DMS153 treated with DMSO at 0.1 percent for 48 hours (cell line): ENCODE results near the gene ITSN1.
"Not testable (repeated sequence)": the region's sequence is repeated elsewhere in the genome, so short reads cannot be mapped to it uniquely, and the experiment has no call there.

Source experiments
- DNase-seq: peaks from one replicate; lab custom pipeline; 2025; ENCODE audit not compliant: unreplicated experiment; lab: John Stamatoyannopoulos, UW

The ITSN1 gene

DNA sequence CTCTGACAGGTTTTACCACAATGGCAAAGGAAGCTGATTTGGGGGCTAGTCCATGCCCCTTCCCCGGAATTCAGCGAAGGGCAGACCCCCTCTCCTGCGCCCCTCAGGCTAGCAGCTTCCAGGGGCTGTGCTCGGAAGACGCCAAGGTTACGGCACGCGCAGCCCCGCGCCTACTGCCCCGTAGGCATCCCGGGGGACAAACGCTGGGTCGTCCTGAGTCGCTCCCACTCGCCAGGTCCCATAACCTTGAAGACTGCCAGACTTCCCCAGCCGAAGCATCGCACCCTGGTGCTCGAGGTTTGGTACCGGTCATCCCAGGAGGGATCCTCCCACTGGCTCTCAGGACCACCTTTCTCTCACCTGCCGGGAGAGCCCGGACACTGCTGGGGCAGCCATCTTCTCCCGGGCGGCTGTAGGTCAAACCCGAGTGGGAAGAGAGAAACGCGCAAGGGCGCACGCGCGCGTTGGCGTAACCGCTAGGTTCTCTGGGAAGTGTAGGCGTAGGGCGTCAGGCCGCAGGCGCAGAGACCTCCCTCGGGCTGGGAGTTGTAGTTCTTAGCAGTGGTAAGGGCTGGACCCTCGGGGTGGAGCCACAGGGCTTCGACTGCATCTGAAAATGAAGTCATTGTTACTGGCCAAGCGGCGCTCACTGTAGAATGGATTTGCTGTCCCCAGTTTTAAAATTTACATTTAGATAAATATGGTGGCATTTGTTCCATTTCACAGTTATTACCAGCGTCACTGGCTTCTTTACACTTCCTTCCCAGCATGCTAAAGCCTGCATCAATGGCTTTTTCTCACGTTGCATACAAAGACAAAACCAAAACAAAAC is 273.3 kb downstream of the ITSN1 start, which contains the start of gene ATP5PO:
TSS of gene ATP5PO (minus strand) at position 437 of the 832 bp plus-strand sequence. CDS start at position 396, 41 bp downstream.
- DNase-seq, result peak; percentile 96

DNA sequence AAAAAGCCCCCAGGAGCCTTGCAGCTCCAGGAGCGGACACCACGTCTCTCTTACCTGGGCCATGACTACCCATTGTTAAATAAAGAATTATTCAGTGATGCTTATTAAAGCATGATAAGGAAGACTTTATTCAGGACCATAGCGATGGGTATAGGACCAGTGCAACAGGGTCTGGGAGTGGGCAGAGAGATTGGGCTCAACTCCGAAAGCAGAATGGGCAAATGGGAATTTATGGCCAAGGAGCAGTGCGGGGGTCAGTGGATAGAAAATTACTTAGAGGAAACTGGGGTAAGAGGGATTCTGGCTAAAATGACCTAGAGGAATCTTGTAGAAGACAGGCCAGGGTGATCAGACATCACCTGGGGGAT is 273.9 kb downstream of the ITSN1 start:
- no peak for DNase-seq

DNA sequence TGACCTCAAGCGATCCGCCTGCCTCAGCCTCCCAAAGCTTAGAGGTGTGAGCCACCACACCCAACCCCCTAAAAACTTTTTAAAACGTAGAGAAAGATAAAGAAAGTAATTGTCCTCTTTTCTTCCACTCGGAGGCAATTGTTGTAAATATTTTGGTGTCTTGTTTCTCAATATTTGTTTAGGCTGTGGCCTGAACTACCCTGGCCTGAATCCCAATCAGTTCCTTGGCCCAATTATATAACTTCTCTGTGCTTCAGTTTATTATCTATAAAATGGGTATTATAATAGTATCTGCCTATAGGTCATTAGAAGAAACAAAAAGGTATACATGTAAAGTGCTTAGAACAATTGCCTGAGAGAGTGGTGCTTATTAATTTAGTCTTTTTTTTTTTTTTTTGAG is 275.1 kb downstream of the ITSN1 start:
- no peak for DNase-seq

DNA sequence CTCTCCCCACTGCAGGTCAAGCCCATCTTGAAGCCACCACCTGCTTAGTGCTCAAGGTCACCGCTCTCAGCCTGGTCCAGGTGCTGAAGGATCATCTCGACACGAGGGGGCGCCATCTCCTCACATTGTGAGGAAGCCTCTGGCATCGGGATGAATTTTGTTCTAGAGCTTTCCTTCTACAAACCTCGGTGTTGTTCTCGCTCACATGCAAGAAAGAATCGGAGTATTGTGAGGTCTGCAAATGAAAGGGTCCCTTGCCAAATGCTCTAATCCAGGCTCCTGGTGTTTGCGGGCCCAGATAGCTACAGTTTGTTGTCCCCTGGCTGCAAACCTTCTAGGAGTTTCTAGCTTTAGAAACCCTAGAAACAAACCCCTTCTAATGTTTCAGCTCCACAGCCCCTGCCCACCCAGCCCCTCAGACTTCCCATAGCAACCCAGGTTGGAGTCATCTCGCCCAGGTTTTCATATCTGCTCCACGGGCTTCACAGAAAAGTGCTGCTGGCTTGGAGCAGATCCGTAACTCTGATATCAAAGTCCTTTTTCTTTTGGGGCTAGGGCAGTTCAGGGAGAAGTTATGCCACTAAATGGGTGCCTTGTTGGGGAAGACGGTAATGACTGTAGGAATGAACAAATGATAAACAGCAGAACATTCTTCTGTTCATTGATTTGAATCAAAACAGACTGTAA is 281.9 kb downstream of the ITSN1 start:
- peak; percentile 85 for DNase-seq

DNA sequence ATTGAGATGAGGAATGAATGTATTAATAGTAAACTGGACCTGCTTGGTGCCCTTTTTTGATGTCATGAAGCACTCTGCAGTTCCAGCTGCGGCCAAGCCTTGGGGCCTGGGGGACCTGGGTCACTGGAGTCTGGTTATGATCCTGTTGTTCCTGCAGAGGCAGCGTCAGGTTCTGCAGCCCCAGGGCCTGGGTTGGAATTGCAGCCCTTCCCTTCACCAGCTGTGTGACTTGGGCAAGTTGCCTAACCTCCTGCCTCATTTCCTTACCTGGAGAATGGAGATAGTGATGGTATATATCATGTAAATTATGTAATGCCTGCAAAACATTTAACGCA is 282.4 kb downstream of the ITSN1 start:
- no peak for DNase-seq

DNA sequence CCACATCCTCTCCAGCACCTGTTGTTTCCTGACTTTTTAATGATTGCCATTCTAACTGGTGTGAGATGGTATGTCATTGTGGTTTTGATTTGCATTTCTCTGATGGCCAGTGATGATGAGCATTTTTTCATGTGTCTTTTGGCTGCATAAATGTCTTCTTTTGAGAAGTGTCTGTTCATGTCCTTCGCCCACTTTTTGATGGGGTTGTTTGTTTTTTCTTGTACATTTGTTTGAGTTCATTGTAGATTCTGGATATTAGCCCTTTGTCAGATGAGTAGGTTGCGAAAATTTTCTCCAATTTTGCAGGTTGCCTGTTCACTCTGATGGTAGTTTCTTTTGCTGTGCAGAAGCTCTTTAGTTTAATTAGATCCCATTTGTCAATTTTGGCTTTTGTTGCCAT is 283.9 kb downstream of the ITSN1 start:
- DNase-seq, result not testable (repeated sequence)

DNA sequence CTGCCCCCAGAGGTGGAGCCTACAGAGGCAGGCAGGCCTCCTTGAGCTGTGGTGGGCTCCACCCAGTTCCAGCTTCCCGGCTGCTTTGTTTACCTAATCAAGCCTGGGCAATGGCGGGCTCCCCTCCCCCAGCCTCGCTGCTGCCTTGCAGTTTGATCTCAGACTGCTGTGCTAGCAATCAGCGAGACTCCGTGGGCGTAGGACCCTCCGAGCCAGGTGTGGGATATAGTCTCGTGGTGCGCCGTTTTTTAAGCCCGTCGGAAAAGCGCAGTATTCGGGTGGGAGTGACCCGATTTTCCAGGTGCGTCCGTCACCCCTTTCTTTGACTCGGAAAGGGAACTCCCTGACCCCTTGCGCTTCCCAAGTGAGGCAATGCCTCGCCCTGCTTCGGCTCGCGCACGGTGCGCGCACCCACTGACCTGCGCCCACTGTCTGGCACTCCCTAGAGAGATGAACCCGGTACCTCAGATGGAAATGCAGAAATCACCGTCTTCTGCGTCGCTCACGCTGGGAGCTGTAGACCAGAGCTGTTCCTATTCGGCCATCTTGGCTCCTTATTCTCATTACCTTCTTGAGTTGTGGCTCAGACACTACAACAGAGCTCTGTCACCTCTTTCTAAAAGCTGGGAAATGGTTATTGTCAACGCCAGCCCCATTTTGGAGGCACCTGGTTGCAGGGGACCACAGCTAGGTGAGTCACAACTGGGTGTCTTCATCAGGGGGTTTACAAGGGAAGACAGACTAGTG is 288.9 kb downstream of the ITSN1 start:
- not testable (repeated sequence) for DNase-seq

DNA sequence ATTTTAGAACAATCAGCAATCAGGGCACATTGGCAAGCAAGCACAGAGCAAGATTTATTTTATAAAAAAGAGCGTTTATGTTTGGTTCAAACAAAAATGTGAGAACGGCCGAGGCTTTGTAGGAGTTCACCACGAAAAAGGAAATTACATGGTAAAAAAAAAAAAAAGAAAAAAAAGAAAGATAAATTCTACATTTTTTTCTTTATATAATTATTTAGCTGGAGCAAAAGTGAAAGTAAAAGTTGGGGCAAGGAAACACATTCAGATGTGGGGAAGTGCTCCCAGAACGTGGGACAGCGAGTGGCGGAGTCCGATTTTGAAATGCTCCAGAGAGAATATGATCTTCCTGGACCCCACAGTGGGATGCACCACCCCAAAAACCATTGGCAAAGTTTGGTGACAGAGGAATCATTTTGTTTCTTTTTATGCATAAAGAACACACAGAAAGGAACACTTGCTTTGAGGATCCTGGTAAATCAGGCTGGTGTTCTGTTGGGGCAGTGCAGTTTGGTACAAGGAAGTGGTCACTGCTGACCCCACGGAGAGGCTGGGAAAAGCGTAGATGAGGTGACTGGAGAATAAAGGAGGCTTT is 289.6 kb downstream of the ITSN1 start:
- DNase-seq, result no peak

DNA sequence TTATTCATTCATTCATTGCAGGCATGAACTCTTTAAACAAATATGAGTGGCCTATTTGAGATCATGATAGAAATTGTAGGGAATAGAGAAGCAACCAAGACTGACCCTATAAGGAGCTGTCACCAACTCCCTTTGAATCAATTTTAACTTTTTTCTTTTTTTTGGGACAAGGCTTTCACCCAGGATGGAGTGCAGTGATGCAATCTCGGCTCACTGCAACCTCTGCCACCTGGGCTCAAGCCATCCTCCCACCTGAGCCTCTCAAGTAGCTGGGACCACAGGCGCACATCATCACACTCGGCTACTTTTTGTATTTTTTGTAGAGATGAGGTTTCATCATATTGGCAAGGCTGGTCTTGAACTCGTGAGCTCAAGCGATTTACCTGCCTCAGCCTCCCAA is 290.4 kb downstream of the ITSN1 start:
- DNase-seq, result no peak

DNA sequence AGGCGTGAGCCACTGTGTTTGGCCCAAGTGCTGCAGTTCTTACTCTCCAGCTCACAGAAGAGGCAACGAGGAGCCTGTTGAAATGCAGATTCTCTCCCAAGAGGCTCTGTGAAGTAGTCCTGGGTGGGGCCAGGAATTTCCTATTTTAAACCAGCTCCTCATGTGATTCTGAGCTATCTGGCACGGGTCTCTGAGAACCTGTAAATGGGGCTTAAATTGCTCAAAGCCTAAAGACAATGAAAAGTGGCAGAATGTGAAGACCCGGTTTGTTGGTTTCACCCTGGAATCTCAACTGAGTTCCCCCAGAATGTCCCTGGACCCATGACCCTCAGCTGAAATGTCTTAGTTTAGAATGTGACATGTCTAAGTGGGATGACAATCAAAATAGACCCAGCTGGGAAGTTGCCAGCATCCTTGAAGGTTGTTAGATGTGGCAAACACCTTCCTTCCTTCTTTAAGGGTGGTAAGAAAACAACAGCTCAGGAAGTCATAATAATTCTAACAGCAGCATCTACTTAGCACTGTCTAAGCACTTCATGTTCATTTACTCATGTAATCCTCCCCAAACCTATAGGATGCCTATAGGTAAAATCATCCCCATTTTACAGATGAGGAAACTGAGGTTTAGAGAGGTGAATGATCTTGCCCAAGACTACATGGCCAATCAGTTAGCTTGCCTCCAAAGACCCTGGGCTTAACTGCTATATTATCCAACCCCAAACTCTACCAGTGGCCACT is 294.2 kb downstream of the ITSN1 start:
- DNase-seq, result no peak

DNA sequence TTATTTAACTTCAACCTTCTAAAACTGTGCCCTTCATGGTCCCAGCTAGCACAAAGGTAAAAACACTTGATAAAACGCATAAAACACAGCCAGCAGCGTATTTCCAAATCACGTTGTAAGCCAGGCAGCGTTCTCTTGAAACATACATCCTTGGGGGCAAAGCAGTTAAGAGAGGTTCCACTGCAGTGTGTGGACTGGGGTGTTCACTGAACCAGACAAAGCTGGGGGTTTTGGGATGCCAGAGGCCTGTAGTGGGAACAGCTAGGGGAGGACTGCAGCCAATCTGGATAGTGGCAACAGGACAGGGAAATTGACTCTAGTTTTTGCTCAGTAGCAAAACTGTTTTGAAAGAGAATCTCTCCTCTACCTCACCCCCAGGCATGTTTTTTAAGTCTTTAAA is 294.8 kb downstream of the ITSN1 start:
- no peak for DNase-seq

DNA sequence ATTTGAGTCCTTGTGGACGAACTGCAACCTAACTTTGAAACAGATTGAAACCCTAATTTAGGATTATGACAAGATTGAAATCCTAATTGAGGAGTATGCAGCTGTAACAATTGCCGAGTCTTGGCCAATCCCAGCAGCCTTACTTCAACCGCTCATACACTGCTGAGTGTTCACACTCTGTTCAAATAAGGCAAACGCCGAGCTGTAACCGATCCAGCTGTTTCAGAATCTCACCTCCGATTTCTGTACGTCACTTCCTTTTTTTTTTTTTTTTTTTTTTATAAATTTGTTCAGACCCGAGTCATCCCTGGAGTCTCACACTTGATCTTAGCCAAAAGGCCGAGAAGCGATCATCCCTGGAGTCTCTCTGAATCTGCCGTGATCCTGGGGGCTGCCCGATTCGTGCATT is 295.6 kb downstream of the ITSN1 start:
- no peak for DNase-seq

DNA sequence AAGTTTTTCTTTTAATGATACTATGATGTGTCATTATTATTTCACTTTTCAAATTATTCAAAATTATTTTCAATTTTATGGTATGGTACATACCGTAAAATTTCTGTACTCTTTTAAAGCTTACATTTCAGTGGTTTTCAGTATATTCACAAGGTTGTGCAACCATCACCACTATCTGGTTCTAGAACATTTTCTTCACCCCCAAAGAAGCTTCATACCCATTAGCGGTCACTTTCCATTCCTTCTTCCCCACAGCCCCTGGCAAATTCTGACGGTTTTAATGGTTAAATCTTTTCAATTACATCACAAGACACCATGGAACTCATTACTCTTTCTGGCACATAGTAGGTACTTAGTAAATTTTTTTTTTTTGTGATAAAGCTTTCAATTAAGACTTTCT is 296.1 kb downstream of the ITSN1 start:
- no peak for DNase-seq

DNA sequence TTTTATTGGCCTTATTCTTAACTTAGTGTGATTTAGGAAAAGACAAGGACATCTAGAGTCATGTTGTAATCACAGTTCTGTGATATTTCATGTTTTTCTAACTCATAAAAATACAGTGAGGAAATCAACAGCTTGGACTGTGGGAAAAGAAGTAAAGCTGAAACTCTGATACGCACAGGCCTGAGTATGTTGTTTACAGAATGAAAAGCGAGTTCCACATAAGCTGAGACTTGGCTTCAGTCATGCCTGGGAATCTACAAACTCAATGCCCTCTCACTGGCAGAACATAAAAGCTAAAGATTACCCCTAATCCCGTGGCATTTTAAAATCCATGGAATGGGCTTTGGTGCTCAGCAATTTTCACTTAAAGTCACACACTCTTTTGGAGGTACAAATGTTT is 296.9 kb downstream of the ITSN1 start:
- no peak for DNase-seq

DNA sequence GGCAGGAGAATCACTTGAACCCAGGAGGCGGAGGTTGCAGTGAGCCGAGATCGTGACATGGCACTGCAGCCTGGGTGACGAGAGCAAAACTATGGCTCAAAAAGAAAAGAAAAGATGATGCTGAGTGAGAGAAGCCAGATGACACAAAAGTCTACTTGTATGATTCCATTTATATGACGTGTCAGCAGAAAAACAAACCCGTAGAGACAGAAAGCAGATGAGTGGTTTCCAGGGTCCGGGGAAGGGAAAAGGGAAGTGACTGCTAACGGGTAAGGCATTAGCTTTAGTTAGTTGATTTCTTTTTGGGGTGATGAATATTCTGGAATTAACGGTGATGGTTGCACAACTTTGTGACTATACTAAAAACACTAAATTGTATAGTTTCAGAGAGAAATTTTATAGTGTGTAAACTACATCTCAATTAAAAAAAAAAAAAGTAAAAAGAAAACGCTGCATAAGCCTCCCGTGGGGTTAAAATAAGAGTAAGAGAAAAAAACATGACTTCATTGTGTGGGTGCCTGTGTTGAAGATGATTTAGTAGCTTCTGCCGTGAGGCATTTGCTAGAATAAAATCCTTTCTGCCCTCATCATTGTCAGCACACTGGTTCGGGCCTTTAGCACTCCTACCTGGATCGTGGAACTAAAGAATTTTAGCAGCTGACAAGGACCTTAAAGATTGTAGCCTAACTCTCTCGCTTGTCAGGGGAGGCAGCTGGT is 298.0 kb downstream of the ITSN1 start:
- no peak for DNase-seq

DNA sequence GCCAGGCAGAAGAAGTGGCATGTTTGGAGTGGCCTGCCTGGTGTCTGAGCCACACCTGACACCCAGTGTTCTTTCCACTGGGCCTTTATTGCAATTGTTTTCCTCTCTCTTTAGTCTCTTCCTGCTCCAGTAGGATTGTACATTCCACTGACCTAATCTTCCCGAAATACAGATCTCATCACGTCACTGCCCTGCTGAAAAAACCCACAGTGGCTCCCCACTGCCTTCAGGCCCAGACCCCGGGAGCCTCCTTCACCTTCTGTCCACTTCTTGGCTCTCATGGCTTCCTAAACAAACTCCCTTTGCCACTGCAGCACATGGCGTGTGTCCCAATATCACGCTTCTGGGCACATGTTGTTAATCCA is 298.6 kb downstream of the ITSN1 start:
- DNase-seq, result no peak

DNA sequence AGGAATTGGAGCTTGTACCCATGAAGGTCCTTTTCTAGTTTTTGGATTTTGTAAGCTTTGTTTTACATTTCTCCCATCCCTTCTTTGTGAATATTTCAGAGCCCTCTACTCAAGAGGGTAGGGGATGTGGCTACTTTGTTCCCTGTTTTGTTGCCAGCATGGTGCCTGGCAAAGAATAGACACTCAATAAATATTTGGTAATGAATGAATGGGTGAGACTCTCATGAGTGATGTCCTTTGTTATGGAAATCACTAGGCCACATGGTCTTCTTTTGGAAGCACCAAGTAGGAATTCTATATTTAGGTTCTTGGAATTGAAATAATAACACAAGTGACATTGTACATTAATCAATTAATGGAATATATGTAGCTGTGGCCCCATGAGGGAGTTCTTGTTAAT is 300.1 kb downstream of the ITSN1 start:
- DNase-seq, result no peak

DNA sequence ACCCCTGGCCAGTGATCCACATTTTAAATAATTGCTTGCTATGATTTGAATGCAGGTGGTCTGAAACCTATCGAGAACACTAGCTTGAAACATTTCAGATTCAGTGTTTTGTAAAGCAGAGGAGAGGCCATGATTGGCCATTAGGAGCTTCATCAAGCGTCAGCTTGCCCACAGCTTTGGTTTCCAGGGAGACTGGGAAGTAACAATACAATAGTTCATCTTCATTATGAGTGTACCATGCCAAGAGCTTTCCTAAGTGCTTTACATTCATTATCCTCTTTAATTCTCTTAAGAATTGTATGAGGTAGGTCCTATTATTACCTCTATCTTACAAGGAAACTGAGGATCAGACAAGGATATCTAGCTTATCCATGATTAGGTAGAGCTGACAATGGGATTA is 301.0 kb downstream of the ITSN1 start:
- DNase-seq, result no peak

DNA sequence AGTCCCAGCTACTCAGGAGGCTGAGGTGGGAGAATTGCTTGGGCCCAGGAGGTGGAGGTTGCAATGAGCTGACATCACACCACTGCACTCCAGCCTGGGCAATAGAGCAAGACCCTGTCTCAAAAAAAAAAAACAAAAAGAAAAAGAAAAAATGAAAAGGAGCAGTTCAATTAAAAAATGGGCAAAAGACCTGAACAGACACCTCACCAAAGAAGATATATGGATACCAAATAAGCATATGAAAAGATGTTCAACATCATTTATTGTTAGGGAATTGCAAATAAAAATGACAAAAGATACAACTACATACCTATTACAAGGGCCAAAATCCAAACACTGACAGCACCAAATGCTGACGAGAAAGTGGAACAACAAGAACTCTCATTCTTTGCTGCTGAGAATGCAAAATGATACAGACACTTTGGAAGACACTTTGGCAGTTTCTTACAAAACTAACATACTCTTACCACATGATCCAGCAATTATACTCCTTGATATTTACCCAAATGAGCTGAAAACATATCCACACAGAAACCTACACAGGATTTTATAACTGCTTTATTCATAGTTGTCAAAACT is 302.0 kb downstream of the ITSN1 start:
- no peak for DNase-seq
